22Rv1 (cell line): ENCODE results near the gene HDGFL3.

Experiments used
- CTCF ChIP-seq: fragments of 450-650 bp; IDR thresholded peaks from 2 replicates; pipeline ENCODE4 v1.5.1; 2017; ENCODE audit warnings: mild to moderate bottlenecking
- ZFX ChIP-seq: fragments of 450-650 bp; IDR thresholded peaks from 2 replicates; pipeline ENCODE4 v1.6.1; 2017; ENCODE audit warnings: antibody characterized with exemption, borderline replicate concordance

DNA sequence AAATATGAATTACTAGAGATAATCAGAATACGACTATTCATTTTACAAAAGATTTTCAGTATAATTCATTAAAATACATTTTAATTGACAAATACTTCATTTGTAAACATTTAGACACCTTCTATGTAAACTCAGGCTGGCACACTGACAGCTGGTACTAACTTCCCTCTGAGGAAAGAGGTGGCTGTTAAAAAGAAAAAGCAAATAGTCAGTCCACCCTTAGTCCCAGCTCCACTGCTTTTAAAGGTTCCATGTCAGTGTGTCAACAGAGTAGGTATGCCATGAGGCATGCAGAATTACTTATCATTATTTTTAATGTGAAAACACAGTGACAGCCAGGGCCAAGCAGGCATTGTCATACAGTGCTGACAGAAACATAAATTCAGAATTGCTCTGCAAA is 84.1 kb downstream of the HDGFL3 start:
- no peak for TF ChIP-seq CTCF
- no peak for TF ChIP-seq ZFX
